ENCODE data around the gene CCSER1.

DNA sequence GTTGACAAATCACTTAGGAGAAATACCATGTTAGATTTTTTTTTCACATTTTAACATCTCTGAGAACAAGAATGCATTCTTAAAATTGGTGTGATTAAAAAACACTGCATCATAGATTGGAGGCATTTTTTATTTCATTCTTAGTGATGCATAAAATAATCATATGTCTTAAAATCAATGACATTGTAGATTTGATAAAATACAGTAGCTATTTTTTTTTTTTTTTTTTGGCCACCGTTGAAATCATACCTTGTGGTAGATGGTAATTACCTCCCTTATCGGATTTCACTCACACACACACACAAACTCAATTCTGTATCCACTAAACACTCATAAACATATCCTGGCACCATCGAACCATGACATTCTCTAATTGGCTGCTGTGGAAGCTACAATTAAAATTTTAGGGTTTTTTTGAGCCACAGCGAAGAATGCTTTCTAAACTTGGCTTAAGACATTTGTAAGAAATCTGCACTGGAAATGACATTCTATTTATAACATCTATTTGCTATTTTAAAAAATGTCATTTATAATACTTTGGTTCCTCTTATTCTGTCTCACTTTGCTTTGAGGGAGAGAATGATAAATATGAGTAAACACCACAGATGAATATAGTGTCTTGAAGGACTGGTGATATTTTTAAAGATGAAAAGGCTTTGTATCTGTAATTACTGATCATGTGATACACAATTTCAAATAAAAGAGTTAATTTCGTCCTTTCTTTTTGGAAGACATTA is 60.1 kb downstream of the CCSER1 start:
- TF ChIP-seq CTCF (conservative IDR thresholded peaks at IDR 0.05; ENCODE audit: low read length) (no peak), EZH2phosphoT487 (IDR thresholded peaks at IDR 0.05; ENCODE audit: borderline replicate concordance, low read depth, low read length) (no peak)
